Lung (tissue), 12 donors: Measurements from ENCODE around the gene TF. TPM values are rescaled to one million over a fixed set of nuclear protein-coding genes. Genes with fewer than 3 reads are reported as not detected.

Source experiments
- ATAC-seq: fragments of 200-7000 bp; cut with Tn5 transposase; one replicate; pipeline ENCODE4 v1.9.1; 2020; ENCODE audit warnings: moderate number of reproducible peaks; ENCODE audit not compliant: insufficient read depth, low FRiP score
- DNase-seq, 3 donors: peaks; one replicate each; pipeline ENCODE4 v3.0.0-alpha.2; 2013 to 2017
- H3K27ac ChIP-seq, 2 donors: one replicate each; pipeline ENCODE4 v1.5.1; 2013; ENCODE audit warnings: mild to moderate bottlenecking in 2 of 2, moderate library complexity in 2 of 2, control low read depth in 1 of 2, inconsistent platforms in 1 of 2, low read depth in 1 of 2, low read length in 1 of 2
- H3K27me3 ChIP-seq, 3 donors: one replicate each; pipeline ENCODE4 v1.5.1; 2013; ENCODE audit warnings: low read length in 2 of 3; ENCODE audit not compliant: control insufficient read depth in 3 of 3, insufficient read depth in 3 of 3
- H3K36me3 ChIP-seq, 4 donors: one replicate each; pipeline ENCODE4 v1.5.1; 2013; ENCODE audit warnings: low read length in 4 of 4, mild to moderate bottlenecking in 1 of 4, moderate library complexity in 1 of 4; ENCODE audit not compliant: control insufficient read depth in 4 of 4, insufficient read depth in 4 of 4
- H3K4me1 ChIP-seq, 5 donors: one replicate each; pipeline ENCODE4 v1.5.1; 2013; ENCODE audit warnings: low read length in 5 of 5, mild to moderate bottlenecking in 2 of 5, moderate library complexity in 1 of 5; ENCODE audit not compliant: control insufficient read depth in 5 of 5, insufficient read depth in 5 of 5
- H3K4me3 ChIP-seq: one replicate; pipeline ENCODE4 v1.5.1; 2013; ENCODE audit warnings: mild to moderate bottlenecking, control low read depth, moderate library complexity
- H3K9ac ChIP-seq, 2 donors: one replicate each; pipeline ENCODE4 v1.5.1; 2013; ENCODE audit warnings: low read length in 2 of 2, control low read depth in 1 of 2; ENCODE audit not compliant: insufficient read depth in 1 of 2
- H3K9me3 ChIP-seq, 4 donors: one replicate each; pipeline ENCODE4 v1.5.1; 2013; ENCODE audit warnings: low read length in 3 of 4, mild to moderate bottlenecking in 1 of 4, moderate library complexity in 1 of 4; ENCODE audit not compliant: control insufficient read depth in 4 of 4, insufficient read depth in 3 of 4
- WGBS, 2 donors: extraction: QIAGEN DNeasy Blood & Tissue Kit; methylation state at CpG; one replicate each; pipeline ENCODE4 v1.1.7; 2013; 5-methylcytosine and 5-hydroxymethylcytosine counted together
- polyA plus RNA-seq, 2 donors: library from polyadenylated mRNA; stranded (reverse); fragments of 200-250 nt; gene quantifications; one replicate each; pipeline ENCODE4 v1.2.1, GENCODE V29; 2013
- total RNA-seq, 2 donors: library from RNA; depleted of rRNA in 1 of 2; stranded (reverse); fragments of >200 nt in 1 of 2; gene quantifications; one replicate each; pipeline ENCODE4 v1.2.1, GENCODE V29; 2014 to 2021
- TF ChIP-seq, protein P1 (sequence below): IDR thresholded peaks from 2 replicates; pipeline ENCODE4 v1.5.1; 2012; ENCODE audit warnings: mild to moderate bottlenecking; ENCODE audit errors: control extremely low read depth, extremely low read depth
- donor health status: control.
- donor health status: control.
- donor health status: Bipolar disorder and iron deficiency.
- donor health status: healthy.
- donor health status: DM: yes; HTN: yes; CAD: no.

Gene TF
- total and polyA plus RNA-seq, 4 donors = 0.59 to 36.1 (median 15.7) TPM

- DNase-seq (no peak), ATAC-seq (no peak)
- 82 to 94% methylated on average over 4 of the region's 4 CpGs for WGBS, 2 donors
These were observed 89.8 kb downstream of the TF start for GRCh38 chr3:133835961-133836360.

DNA sequence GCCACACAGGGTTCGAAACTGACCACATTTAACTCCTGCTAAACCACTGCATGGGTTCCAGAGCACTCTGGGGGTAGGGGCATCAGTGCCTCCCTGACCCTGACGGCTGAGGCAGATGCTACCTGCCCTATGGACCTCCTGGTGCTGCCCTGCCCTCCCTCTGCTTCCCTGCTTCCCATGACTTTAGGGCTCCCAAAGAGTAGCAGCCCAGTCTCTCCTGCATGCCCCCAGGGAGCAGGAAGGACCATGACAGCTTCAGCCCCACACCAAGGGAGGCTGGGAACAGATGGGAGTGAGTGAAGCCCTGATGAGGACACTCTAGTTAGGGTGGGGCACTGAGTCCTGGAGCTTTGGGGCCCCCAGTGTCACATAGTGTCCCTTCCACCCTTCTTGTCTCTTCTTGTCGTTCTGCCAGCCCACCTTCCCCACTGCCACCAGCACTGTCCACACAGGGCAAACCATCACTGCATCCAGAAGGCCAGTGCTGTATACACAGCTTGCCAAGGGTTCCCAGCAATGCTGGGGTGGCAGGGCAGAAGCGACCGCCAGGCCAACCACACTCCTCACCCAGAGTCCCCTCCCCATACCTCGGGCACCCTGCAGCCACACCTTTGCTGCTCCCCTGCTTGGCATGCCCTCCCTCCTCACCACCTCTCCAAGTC lies 90.4 kb downstream of the TF start:
- TF ChIP-seq, protein P1, sequence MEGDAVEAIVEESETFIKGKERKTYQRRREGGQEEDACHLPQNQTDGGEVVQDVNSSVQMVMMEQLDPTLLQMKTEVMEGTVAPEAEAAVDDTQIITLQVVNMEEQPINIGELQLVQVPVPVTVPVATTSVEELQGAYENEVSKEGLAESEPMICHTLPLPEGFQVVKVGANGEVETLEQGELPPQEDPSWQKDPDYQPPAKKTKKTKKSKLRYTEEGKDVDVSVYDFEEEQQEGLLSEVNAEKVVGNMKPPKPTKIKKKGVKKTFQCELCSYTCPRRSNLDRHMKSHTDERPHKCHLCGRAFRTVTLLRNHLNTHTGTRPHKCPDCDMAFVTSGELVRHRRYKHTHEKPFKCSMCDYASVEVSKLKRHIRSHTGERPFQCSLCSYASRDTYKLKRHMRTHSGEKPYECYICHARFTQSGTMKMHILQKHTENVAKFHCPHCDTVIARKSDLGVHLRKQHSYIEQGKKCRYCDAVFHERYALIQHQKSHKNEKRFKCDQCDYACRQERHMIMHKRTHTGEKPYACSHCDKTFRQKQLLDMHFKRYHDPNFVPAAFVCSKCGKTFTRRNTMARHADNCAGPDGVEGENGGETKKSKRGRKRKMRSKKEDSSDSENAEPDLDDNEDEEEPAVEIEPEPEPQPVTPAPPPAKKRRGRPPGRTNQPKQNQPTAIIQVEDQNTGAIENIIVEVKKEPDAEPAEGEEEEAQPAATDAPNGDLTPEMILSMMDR = no peak
- no peak for DNase-seq
- no peaks in the 10 kb centered on the region for H3K27me3 ChIP-seq
- no peaks in the 10 kb centered on the region for H3K4me1 ChIP-seq
- WGBS, 2 donors = 83 to 85% methylated on average over 6 of the region's 6 CpGs
- ATAC-seq = no peak
- H3K36me3 ChIP-seq = peaks cover 0 to 3% (median 0%) of the 10 kb centered on the region in 4 donors
- no peaks in the 10 kb centered on the region for H3K9me3 ChIP-seq
- no peak overlapping the region for H3K9ac ChIP-seq
- H3K4me3 ChIP-seq = no peak overlapping the region
- no peak overlapping the region for H3K27ac ChIP-seq

More at GRCh38 chr3:133835961-133836360, 89.8 kb downstream of the TF start:
- no peak overlapping the region for H3K4me3 ChIP-seq
- H3K9ac ChIP-seq = no peak overlapping the region
- H3K4me1 ChIP-seq = no peaks in the 10 kb centered on the region
- TF ChIP-seq, protein P1 = no peak
- no peaks in the 10 kb centered on the region for H3K27me3 ChIP-seq
- H3K9me3 ChIP-seq = no peaks in the 10 kb centered on the region
- no peak overlapping the region for H3K27ac ChIP-seq
- peaks cover 0 to 3% (median 0%) of the 10 kb centered on the region in 4 donors for H3K36me3 ChIP-seq

DNA sequence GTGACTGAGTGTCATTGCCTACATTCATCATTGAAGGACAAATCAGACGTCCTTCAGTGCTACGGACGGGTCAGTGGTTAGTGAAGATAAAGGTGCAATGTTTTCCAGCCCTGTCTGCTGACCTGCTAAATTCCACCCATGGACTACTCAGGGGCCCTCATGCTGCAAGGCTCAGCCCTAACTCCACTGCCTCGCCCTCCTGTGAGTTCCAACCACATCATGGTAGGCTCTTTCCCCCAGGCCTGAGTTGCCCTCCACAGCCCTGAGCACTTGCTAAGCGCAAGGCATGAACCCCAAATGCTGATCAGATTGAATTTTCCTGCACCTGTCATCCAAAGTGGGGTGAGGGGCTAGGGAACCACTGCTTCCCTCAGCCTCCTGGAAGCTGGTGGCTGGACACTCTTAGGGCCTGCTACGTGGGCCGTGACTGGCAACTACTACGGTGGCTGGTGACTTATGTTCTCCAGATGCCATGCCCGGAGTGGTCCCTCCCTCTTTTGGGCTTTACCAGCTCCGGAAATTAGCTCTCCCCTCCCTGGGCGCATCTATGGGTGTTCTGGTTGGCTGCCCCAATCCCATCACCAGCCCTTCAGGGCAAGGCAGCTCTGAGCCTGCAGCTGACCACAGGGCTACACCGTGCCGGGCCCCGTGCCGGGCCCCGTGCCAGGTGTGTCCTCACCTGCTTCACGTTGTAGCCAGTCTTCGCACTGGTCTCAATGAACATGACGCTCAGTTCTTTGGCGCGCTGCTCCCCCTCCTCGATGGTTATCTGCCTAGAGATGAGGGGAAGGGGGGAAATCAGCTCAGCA lies 91.5 kb downstream of the TF start:
- TF ChIP-seq, protein P1 = no peak
- H3K4me3 ChIP-seq = no peak overlapping the region
- WGBS, 2 donors = 93 to 96% methylated on average over 22 of the region's 22 CpGs
- H3K27ac ChIP-seq = no peak overlapping the region
- ATAC-seq (no peak), DNase-seq (no peak)
- peaks cover 0 to 3% (median 0%) of the 10 kb centered on the region in 4 donors for H3K36me3 ChIP-seq
- no peaks in the 10 kb centered on the region for H3K9me3 ChIP-seq
- H3K27me3 ChIP-seq = no peaks in the 10 kb centered on the region
- no peaks in the 10 kb centered on the region for H3K4me1 ChIP-seq
- H3K9ac ChIP-seq = no peak overlapping the region
